ENCODE data around the gene HMGN5. TPM values are rescaled to one million over a fixed set of nuclear protein-coding genes. Genes with fewer than 3 reads are reported as not detected.

Gene HMGN5
- total RNA-seq, 1 experiment from 2014 or later = 13.0 TPM

DNA sequence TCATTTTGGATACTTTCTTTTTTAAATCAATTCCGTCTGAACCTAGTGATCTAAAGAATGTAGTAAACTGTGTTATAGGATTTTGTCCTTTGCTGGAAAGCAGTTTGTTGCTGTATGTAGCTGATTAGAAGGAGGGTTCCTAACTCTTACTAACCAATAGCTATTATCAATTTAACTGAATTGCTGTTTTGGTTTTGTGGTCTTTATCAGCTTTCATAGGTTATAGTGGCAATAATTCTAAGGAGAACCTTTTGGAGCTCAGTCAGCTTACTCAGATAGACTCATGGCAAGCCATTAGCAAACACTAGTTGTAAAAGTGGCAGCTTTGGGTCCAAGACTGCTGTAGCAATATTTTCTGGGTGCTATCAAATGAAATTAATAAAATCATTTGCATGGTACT is 29.8 kb upstream of the HMGN5 start:
- Mint-ChIP-seq H3K36me3 (ENCODE audit: insufficient read depth in 1 of 3, low read depth in 3 of 3) (peaks cover under 1 to 5% (median 3%) of the 10 kb centered on the region in 3 experiments; a peak in 5 of 7 replicates), H3K27ac (no peak overlapping the region), H3K27me3 (ENCODE audit: low read depth) (no peaks in the 10 kb centered on the region), H3K4me1 (peaks cover 10 to 17% of the 10 kb centered on the region in 2 experiments), H3K9me3 (peaks cover 56 to 64% of the 10 kb centered on the region in 2 experiments), H3K4me3 (no peak overlapping the region)
- no peaks in the 10 kb centered on the region for H3K23me2 ChIP-seq (ENCODE audit: insufficient read length, low read depth, low read length, poor library complexity, severe bottlenecking)
- H2AK5ac ChIP-seq (ENCODE audit: insufficient read length, low read length) = no peak overlapping the region
- H2BK12ac ChIP-seq (ENCODE audit: insufficient read length, low read depth, low read length) = no peak overlapping the region
- H3K27ac ChIP-seq (ENCODE audit: insufficient read length, low read depth, low read length) = no peak overlapping the region
- H3K27me3 ChIP-seq (ENCODE audit: insufficient read depth, low read length) = no peaks in the 10 kb centered on the region
- no peak overlapping the region for H3K23ac ChIP-seq (ENCODE audit: insufficient read length, low read depth, low read length)
- no peak overlapping the region for H2BK120ac ChIP-seq (ENCODE audit: low read depth, low read length, poor library complexity, severe bottlenecking)
- H2BK15ac ChIP-seq (ENCODE audit: low read depth, low read length) = no peak overlapping the region
- H3K9me3 ChIP-seq (ENCODE audit: control insufficient read depth, low read depth, low read length) = peaks cover 6% of the 10 kb centered on the region
- no peaks in the 10 kb centered on the region for H4K20me1 ChIP-seq (ENCODE audit: control insufficient read depth, insufficient read depth, insufficient read length)
- no peak overlapping the region for H3K4me2 ChIP-seq (ENCODE audit: insufficient read depth, insufficient read length, low read length)
- H3K56ac ChIP-seq (ENCODE audit: insufficient read length, low read depth, low read length) = no peak overlapping the region
- no peak overlapping the region for H3K9ac ChIP-seq (ENCODE audit: extremely low read depth, insufficient read length, low read length)
- no peak overlapping the region for H3T11ph ChIP-seq (ENCODE audit: low read length)
- H2BK20ac ChIP-seq (ENCODE audit: low read depth, low read length, poor library complexity, severe bottlenecking) = no peak overlapping the region
- no peaks in the 10 kb centered on the region for H3K79me2 ChIP-seq (ENCODE audit: insufficient read depth, low read length)
- no peak overlapping the region for H2AFZ ChIP-seq (ENCODE audit: low read length)
- H2BK5ac ChIP-seq (ENCODE audit: insufficient read length, low read length) = no peak overlapping the region
- H3K79me1 ChIP-seq (ENCODE audit: insufficient read depth, low read depth, low read length, poor library complexity, severe bottlenecking) = no peaks in the 10 kb centered on the region
- H3K18ac ChIP-seq (ENCODE audit: insufficient read length, low read depth, low read length) = no peak overlapping the region
- H3K14ac ChIP-seq (ENCODE audit: insufficient read depth, low read length) = no peak overlapping the region
- H3K4me1 ChIP-seq (ENCODE audit: insufficient read depth, low read length) = no peaks in the 10 kb centered on the region
- TF ChIP-seq, protein P1, sequence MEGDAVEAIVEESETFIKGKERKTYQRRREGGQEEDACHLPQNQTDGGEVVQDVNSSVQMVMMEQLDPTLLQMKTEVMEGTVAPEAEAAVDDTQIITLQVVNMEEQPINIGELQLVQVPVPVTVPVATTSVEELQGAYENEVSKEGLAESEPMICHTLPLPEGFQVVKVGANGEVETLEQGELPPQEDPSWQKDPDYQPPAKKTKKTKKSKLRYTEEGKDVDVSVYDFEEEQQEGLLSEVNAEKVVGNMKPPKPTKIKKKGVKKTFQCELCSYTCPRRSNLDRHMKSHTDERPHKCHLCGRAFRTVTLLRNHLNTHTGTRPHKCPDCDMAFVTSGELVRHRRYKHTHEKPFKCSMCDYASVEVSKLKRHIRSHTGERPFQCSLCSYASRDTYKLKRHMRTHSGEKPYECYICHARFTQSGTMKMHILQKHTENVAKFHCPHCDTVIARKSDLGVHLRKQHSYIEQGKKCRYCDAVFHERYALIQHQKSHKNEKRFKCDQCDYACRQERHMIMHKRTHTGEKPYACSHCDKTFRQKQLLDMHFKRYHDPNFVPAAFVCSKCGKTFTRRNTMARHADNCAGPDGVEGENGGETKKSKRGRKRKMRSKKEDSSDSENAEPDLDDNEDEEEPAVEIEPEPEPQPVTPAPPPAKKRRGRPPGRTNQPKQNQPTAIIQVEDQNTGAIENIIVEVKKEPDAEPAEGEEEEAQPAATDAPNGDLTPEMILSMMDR (conservative IDR thresholded peaks at IDR 0.05) = no peak
- no peak overlapping the region for H4K91ac ChIP-seq (ENCODE audit: insufficient read length, low read depth, low read length)
- no CpG with 5 or more reads among the region's 1 CpG for WGBS (ENCODE audit: extremely low coverage, insufficient read length, low lambda C conversion rate)
- no peak for DNase-seq
- no peak overlapping the region for H4K5ac ChIP-seq (ENCODE audit: insufficient read length, low read depth, low read length)
- no peak overlapping the region for H3K4ac ChIP-seq (ENCODE audit: low read depth, low read length)
- no peak overlapping the region for H4K8ac ChIP-seq (replicated peaks; ENCODE audit: insufficient read length, low read depth, low read length)
